Esophagus squamous epithelium (tissue), 4 donors: ENCODE results near the gene PPFIA2.

Experiments
- POLR2A ChIP-seq, 4 donors: fragments of 450-650 bp; IDR thresholded peaks; one replicate each; pipeline ENCODE4 v1.6.1; 2017; ENCODE audit warnings: antibody characterized with exemption in 4 of 4, mild to moderate bottlenecking in 4 of 4, moderate library complexity in 3 of 4
- TF ChIP-seq, protein P1 (sequence below), 6 experiments: fragments of 450-650 bp in 4 of 6; fragments of 200-600 bp in 2 of 6; sonication (generic) in 2 of 6; IDR thresholded peaks; one replicate each; pipeline ENCODE4 v1.5.1; 2016 to 2019; ENCODE audit warnings: antibody characterized with exemption in 6 of 6, mild to moderate bottlenecking in 4 of 6, moderate library complexity in 4 of 6

GRCh38 chr12:81412940-81413339, 346.2 kb downstream of the PPFIA2 start:
- TF ChIP-seq, protein P1, sequence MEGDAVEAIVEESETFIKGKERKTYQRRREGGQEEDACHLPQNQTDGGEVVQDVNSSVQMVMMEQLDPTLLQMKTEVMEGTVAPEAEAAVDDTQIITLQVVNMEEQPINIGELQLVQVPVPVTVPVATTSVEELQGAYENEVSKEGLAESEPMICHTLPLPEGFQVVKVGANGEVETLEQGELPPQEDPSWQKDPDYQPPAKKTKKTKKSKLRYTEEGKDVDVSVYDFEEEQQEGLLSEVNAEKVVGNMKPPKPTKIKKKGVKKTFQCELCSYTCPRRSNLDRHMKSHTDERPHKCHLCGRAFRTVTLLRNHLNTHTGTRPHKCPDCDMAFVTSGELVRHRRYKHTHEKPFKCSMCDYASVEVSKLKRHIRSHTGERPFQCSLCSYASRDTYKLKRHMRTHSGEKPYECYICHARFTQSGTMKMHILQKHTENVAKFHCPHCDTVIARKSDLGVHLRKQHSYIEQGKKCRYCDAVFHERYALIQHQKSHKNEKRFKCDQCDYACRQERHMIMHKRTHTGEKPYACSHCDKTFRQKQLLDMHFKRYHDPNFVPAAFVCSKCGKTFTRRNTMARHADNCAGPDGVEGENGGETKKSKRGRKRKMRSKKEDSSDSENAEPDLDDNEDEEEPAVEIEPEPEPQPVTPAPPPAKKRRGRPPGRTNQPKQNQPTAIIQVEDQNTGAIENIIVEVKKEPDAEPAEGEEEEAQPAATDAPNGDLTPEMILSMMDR (IDR thresholded peaks at IDR 0.05): no peak
- no peak for TF ChIP-seq POLR2A (IDR thresholded peaks at IDR 0.05)
